Esophagus muscularis mucosa (tissue), 4 donors: Measurements from ENCODE around the gene FKBP5. TPM values are rescaled to one million over a fixed set of nuclear protein-coding genes. Genes with fewer than 3 reads are reported as not detected.

Source experiments
- DNase-seq: peaks from one replicate; pipeline ENCODE4 v3.0.0-alpha.2; 2017; ENCODE audit errors: extremely low spot score
- H3K27ac ChIP-seq, 4 donors: fragments of 200-600 bp; sonication (generic); replicated peaks in 1 of 4; 1 replicate in 3 of 4; 2 replicates in 1 of 4; pipeline ENCODE4 v1.5.1; 2016 to 2019; ENCODE audit warnings: mild to moderate bottlenecking in 1 of 4
- H3K27me3 ChIP-seq, 4 donors: fragments of 200-600 bp; sonication (generic); one replicate each; pipeline versions ENCODE4 v1.5.1 to v1.6.0; 2016 to 2019
- H3K36me3 ChIP-seq, 4 donors: fragments of 200-600 bp; sonication (generic); one replicate each; pipeline ENCODE4 v1.5.1; 2016 to 2019
- H3K4me1 ChIP-seq, 4 donors: fragments of 200-600 bp; sonication (generic); one replicate each; pipeline ENCODE4 v1.5.1; 2016 to 2019
- H3K4me3 ChIP-seq, 4 donors: fragments of 200-600 bp; sonication (generic); 1 replicate in 2 of 4; 2 replicates in 2 of 4; pipeline ENCODE4 v1.5.1; 2016 to 2019; ENCODE audit warnings: mild to moderate bottlenecking in 4 of 4, moderate library complexity in 1 of 4
- H3K9me3 ChIP-seq, 4 donors: fragments of 200-600 bp; sonication (generic); 1 replicate in 3 of 4; 2 replicates in 1 of 4; pipeline ENCODE4 v1.5.1; 2016 to 2019
- EP300 ChIP-seq: sonication (generic); formaldehyde crosslinking; IDR thresholded peaks from one replicate; pipeline ENCODE4 v1.6.1; 2017; ENCODE audit warnings: antibody characterized with exemption
- POLR2A ChIP-seq: fragments of 450-650 bp; IDR thresholded peaks from one replicate; pipeline ENCODE4 v1.6.1; 2017; ENCODE audit warnings: antibody characterized with exemption, moderate library complexity, mild to moderate bottlenecking, low read depth
- POLR2AphosphoS5 ChIP-seq, 2 donors: sonication (generic); formaldehyde crosslinking; IDR thresholded peaks; one replicate each; pipeline ENCODE4 v1.6.1; 2017; ENCODE audit warnings: antibody characterized with exemption in 2 of 2
- WGBS: methylation state at CpG from one replicate; pipeline ENCODE4 v1.1.5; 2018; 5-methylcytosine and 5-hydroxymethylcytosine counted together
- intact Hi-C: fragments of 100-400 bp; cut with DNase I; formaldehyde crosslinking; loops from one replicate; pipeline ENCODE4 v1.15.1; 2023
- total RNA-seq, 4 donors: library from RNA; depleted of rRNA; stranded (reverse); fragments of >200 nt; gene quantifications; one replicate each; pipeline versions ENCODE4 v1.1.0 to v1.2.1, GENCODE V29; 2016
- TF ChIP-seq, protein P1 (sequence below), 3 experiments: fragments of 200-600 bp in 2 of 3; fragments of 450-650 bp in 1 of 3; sonication (generic) in 2 of 3; IDR thresholded peaks; one replicate each; pipeline ENCODE4 v1.5.1; 2017 to 2019; ENCODE audit warnings: antibody characterized with exemption in 3 of 3, mild to moderate bottlenecking in 2 of 3, moderate library complexity in 1 of 3

FKBP5 gene
- total RNA-seq, 4 donors from 2014 or later = 477 to 689 (median 593) TPM

DNA sequence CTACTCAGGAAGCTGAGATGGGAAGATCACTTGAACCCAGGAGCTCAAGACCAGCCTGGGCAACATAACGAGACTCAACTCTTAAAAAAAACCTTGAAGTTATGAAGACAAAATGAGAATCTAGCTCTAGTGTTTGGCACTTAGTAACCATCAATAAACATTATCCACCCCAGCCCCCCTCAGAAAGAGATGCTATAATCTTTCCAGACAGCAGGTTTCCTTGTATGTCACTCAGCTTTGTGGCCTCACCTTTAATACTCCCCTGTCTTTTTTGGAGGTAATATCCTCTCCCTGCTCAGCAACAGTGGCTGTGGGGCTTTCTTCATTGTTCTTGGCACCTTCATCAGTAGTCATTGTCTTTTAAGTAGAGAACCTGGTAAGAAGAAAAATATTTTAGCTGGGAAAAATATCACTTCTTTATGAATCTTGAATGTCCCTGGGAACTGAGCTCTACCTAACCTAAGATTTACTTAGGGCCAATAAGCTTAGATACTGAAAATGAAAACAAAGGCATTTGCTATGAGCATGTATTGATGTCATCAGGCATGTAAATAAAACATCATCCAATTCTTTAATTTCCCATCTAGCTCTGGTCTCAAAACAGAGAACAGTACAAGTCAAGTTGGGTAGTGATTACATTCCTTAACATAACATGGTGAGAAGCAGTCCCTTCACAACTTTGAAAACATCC is 46.1 kb downstream of the FKBP5 start:
- H3K36me3 ChIP-seq = peaks cover 69 to 100% (median 82%) of the 10 kb centered on the region in 4 donors
- no peaks in the 10 kb centered on the region for H3K9me3 ChIP-seq
- no peak for TF ChIP-seq POLR2AphosphoS5 (IDR thresholded peaks at IDR 0.05)
- no peak for TF ChIP-seq EP300
- TF ChIP-seq POLR2A = no peak
- TF ChIP-seq, protein P1, sequence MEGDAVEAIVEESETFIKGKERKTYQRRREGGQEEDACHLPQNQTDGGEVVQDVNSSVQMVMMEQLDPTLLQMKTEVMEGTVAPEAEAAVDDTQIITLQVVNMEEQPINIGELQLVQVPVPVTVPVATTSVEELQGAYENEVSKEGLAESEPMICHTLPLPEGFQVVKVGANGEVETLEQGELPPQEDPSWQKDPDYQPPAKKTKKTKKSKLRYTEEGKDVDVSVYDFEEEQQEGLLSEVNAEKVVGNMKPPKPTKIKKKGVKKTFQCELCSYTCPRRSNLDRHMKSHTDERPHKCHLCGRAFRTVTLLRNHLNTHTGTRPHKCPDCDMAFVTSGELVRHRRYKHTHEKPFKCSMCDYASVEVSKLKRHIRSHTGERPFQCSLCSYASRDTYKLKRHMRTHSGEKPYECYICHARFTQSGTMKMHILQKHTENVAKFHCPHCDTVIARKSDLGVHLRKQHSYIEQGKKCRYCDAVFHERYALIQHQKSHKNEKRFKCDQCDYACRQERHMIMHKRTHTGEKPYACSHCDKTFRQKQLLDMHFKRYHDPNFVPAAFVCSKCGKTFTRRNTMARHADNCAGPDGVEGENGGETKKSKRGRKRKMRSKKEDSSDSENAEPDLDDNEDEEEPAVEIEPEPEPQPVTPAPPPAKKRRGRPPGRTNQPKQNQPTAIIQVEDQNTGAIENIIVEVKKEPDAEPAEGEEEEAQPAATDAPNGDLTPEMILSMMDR (IDR thresholded peaks at IDR 0.05) = no peak
- DNase-seq = no peak
- no peaks in the 10 kb centered on the region for H3K27me3 ChIP-seq
- no peak overlapping the region for H3K4me3 ChIP-seq
- intact Hi-C loops = loop anchor here (5.0 kb wide), 1 partner anchor 35 kb away; no protein-coding TSS in a partner anchor
- H3K27ac ChIP-seq = no peak overlapping the region
- 88% methylated on average over 1 of the region's 1 CpG for WGBS
- peaks cover 17 to 100% (median 94%) of the 10 kb centered on the region in 4 donors for H3K4me1 ChIP-seq

DNA sequence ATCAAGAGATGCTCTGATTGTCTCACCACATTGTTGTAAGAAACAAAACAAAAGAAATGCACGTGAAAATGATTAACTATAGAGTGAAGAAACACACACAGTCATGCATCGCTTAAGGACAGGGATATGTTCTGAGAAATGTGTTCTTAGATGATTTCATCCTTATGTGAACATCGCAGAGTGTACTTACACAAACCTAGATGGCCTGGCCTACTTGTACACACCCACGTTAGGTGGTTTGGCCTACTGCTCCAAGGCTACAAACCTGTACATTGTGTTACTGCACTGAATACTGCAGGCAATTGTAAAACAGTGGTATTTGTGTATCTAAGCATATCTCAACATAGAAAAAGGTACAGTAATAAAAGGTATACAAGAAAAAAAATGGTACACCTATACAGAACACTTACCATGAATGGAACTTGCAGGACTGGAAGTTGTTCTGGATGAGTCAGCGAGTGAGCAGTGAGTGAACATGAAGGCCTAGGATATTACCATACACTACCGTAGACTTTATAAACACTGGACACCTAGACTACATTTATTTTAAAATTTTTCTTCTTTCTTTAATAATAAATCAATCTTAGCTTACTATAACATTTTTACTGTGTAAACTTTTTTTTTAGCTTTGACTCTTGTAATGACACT is 48.6 kb downstream of the FKBP5 start:
- no peaks in the 10 kb centered on the region for H3K9me3 ChIP-seq
- DNase-seq = no peak
- H3K4me1 ChIP-seq = peaks cover 10 to 90% (median 82%) of the 10 kb centered on the region in 4 donors
- no peak overlapping the region for H3K4me3 ChIP-seq
- H3K36me3 ChIP-seq = peaks cover 68 to 100% (median 95%) of the 10 kb centered on the region in 4 donors
- intact Hi-C loops = loop anchor here (5.0 kb wide), 1 partner anchor 37 kb away; no protein-coding TSS in a partner anchor
- H3K27ac ChIP-seq = peak overlapping the region in 1 of 4 donors; percentile 41
- H3K27me3 ChIP-seq = no peaks in the 10 kb centered on the region
- WGBS = 77% methylated on average over 6 of the region's 6 CpGs
- TF ChIP-seq, protein P1 (IDR thresholded peaks at IDR 0.05) = no peak
- TF ChIP-seq EP300 = no peak
- TF ChIP-seq POLR2AphosphoS5 (IDR thresholded peaks at IDR 0.05) = peak in 1 of 2 donors; percentile 62
- TF ChIP-seq POLR2A = no peak

DNA sequence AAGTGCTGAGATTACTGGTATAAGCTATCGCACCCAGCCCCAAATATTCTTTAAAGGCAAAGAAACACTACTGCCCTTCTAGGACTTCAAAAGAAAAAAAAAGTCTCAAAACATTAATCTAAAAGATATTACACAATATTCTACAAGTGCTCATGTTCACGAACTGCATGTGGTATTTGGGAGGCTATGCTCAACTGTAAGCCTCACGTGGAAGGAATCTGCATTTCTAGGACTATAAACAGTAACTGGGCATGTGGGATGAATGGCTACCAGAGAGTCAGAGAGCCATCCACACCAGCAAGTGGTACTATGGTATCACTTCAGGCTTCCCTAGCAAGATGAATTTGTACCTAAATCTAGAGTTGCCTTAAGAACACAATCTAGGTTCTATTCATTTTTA is 50.0 kb downstream of the FKBP5 start:
- TF ChIP-seq, protein P1 (IDR thresholded peaks at IDR 0.05) = no peak
- TF ChIP-seq POLR2AphosphoS5 (IDR thresholded peaks at IDR 0.05) (peak in 1 of 2 donors; percentile 45), EP300 (no peak)
- no peak for DNase-seq
- H3K27me3 ChIP-seq = no peaks in the 10 kb centered on the region
- H3K4me1 ChIP-seq = peaks cover 20 to 90% (median 80%) of the 10 kb centered on the region in 4 donors
- WGBS = 92% methylated on average over 3 of the region's 3 CpGs
- intact Hi-C loops = loop anchor here (5.0 kb wide), 1 partner anchor 61 kb away; no protein-coding TSS in a partner anchor
- no peak overlapping the region for H3K4me3 ChIP-seq
- no peaks in the 10 kb centered on the region for H3K9me3 ChIP-seq
- peaks cover 81 to 100% (median 95%) of the 10 kb centered on the region in 4 donors for H3K36me3 ChIP-seq
- H3K27ac ChIP-seq = peak overlapping the region in 1 of 4 donors; percentile 29

DNA sequence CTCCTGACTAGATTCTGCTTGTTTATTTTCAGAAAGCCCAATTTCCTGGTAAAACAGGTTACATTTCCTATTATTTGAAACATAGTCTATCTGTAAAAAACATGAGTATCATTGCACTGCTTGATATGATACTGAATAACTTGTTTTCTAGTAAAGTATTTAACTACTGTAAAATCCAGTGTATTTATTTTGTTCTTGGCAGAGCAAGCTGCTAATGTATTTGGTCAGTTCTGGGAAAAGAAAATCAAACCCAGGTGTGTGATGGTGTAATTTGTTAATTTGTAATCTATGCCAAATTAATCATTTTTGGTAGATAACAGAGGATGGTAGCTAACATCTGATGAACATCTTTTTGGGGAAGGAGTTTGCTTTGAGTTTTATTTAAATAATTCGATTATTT is 50.8 kb downstream of the FKBP5 start:
- Histone ChIP-seq H3K9me3 (no peaks in the 10 kb centered on the region), H3K36me3 (peaks cover 84 to 100% (median 96%) of the 10 kb centered on the region in 4 donors), H3K27me3 (no peaks in the 10 kb centered on the region), H3K4me3 (no peak overlapping the region), H3K4me1 (peaks cover 13 to 88% (median 72%) of the 10 kb centered on the region in 4 donors), H3K27ac (peak overlapping the region in 1 of 4 donors; percentile 29)
- WGBS = 91% methylated on average over 1 of the region's 1 CpG
- DNase-seq = no peak
- intact Hi-C loops = loop anchor here (5.0 kb wide), 1 partner anchor 61 kb away; no protein-coding TSS in a partner anchor
- TF ChIP-seq EP300 (no peak), POLR2AphosphoS5 (IDR thresholded peaks at IDR 0.05) (no peak), POLR2A (no peak)
- TF ChIP-seq, protein P1 (IDR thresholded peaks at IDR 0.05) = no peak
